CD4-positive, alpha-beta T cell (primary cell): ENCODE results near the gene MXD1. TPM values are rescaled to one million over a fixed set of nuclear protein-coding genes. Genes with fewer than 3 reads are reported as not detected.

ENCODE experiments used
- ATAC-seq: fragments of 200-7000 bp; cut with Tn5 transposase; one replicate; pipeline ENCODE4 v1.10.0; 2022; ENCODE audit warnings: mild to moderate bottlenecking; ENCODE audit not compliant: poor library complexity
- CTCF ChIA-PET: fragments of 350-600 bp; sonication (Branson Sonifier 250); formaldehyde crosslinking; loops from one replicate; lab custom pipeline; 2021; ENCODE audit warnings: antibody characterized with exemption, inconsistent platforms; lab: Charles Lee
- POLR2A ChIA-PET: fragments of 350-600 bp; sonication (Branson Sonifier 250); formaldehyde crosslinking; loops from one replicate; lab custom pipeline; 2021; ENCODE audit warnings: antibody characterized with exemption, inconsistent platforms; lab: Charles Lee
- DNase-seq, 14 experiments: peaks; one replicate each; pipeline ENCODE4 v3.0.0-alpha.2; 2013 to 2020; ENCODE audit warnings: mixed read lengths in 2 of 14
- H3K27ac ChIP-seq, 2 donors: one replicate each; pipeline versions ENCODE4 v1.5.1 to v1.7.0; 2013; ENCODE audit warnings: low read length in 2 of 2, low read depth in 1 of 2, mild to moderate bottlenecking in 1 of 2
- H3K27me3 ChIP-seq, 2 experiments: 1 replicate in 1 of 2; 2 replicates in 1 of 2; pipeline versions ENCODE4 v1.6.1 to v1.7.0; 2013; ENCODE audit warnings: low read length in 2 of 2, control low read depth in 1 of 2, mild to moderate bottlenecking in 1 of 2, moderate library complexity in 1 of 2; ENCODE audit not compliant: insufficient read depth in 2 of 2, control insufficient read depth in 1 of 2
- H3K36me3 ChIP-seq: one replicate; pipeline ENCODE4 v1.6.1; 2013; ENCODE audit warnings: low read length, control low read depth; ENCODE audit not compliant: insufficient read depth
- H3K4me1 ChIP-seq: one replicate; pipeline ENCODE4 v1.6.1; 2013; ENCODE audit warnings: low read length, control low read depth; ENCODE audit not compliant: insufficient read depth
- H3K4me3 ChIP-seq: one replicate; pipeline ENCODE4 v1.5.1; 2013; ENCODE audit warnings: mild to moderate bottlenecking, low read length, moderate library complexity
- H3K9me3 ChIP-seq, 2 experiments: 1 replicate in 1 of 2; 2 replicates in 1 of 2; pipeline versions ENCODE4 v1.6.1 to v1.7.0; 2013; ENCODE audit warnings: low read length in 2 of 2, mild to moderate bottlenecking in 2 of 2, control low read depth in 1 of 2, moderate library complexity in 1 of 2; ENCODE audit not compliant: control insufficient read depth in 1 of 2, insufficient read depth in 1 of 2
- H3K27ac Mint-ChIP-seq: one replicate; pipeline ENCODE4 v1.8.0; 2020; ENCODE audit warnings: mixed read lengths
- H3K27me3 Mint-ChIP-seq: one replicate; pipeline ENCODE4 v1.8.0; 2021; ENCODE audit warnings: mixed read lengths
- H3K36me3 Mint-ChIP-seq: one replicate; pipeline ENCODE4 v1.8.0; 2021; ENCODE audit warnings: low read depth, mixed read lengths
- H3K4me1 Mint-ChIP-seq: one replicate; pipeline ENCODE4 v1.8.0; 2021; ENCODE audit warnings: low read depth, mixed read lengths
- H3K4me3 Mint-ChIP-seq: one replicate; pipeline ENCODE4 v1.8.0; 2020; ENCODE audit warnings: mild to moderate bottlenecking, mixed read lengths
- H3K9me3 Mint-ChIP-seq: one replicate; pipeline ENCODE4 v1.8.0; 2020; ENCODE audit warnings: mixed read lengths
- intact Hi-C, 2 experiments: fragments of 100-400 bp; cut with DNase I in 1 of 2; cut with micrococcal nuclease in 1 of 2; formaldehyde crosslinking; loops; one replicate each; pipeline versions ENCODE4 v1.15.1 to v1.9.0; 2023 to 2025; cut with DNase I, micrococcal nuclease
- total RNA-seq, 174 experiments: library from RNA in 2 of 174; stranded (reverse) in 2 of 174; gene quantifications; one replicate each; pipeline ENCODE4 v1.2.3 and lab custom pipeline; 2021 to 2026
- TF ChIP-seq, protein P1 (sequence below): fragments of 200-600 bp; IDR thresholded peaks from one replicate; pipeline ENCODE4 v1.8.0; 2022; ENCODE audit warnings: antibody characterized with exemption, mild to moderate bottlenecking

Gene MXD1
- total RNA-seq, 2 experiments from 2014 or later = 43.5 to 45.3 TPM

DNA sequence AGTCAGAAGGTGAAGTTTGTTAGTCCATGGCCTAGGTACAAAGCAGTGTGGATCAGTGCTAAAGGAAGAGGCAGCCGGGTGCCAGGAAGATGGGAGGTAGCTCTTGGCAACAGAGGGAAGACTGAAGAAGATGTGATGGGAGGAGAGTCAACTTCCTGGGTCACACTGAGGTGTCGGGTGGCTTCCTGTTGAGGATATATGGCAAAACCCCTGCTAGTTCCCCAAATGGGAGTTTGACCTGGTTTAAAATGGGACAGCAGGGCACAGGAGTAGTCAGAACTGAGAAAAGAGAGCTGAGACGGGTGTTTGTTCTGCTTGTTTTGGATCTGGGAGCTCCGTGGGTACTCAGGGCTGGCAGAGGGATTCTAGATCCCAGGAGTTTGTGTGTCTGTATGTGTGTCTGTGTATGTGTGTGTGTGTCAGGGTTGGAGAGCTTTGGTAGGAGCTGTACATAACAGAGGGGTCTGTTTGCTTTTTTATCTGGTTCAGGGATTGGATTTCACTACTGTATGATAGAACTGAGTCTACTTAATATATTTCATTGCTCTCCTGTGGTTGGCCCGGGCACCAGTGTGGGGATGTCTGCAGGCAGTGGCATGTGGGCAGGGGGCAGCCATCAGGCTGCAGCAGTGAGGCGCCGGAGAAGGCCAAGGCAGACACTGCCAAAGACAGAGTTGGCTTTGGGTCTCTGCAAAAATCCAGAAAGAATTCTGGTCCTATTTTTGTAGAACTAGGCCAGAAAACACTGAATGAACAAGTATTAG lies 17.1 kb downstream of the MXD1 start:
- intact Hi-C loops = no loop called here
- Histone ChIP-seq H3K27ac (no peak overlapping the region), H3K9me3 (no peaks in the 10 kb centered on the region), H3K36me3 (peaks cover 28% of the 10 kb centered on the region), H3K4me3 (no peak overlapping the region), H3K4me1 (peaks cover 14% of the 10 kb centered on the region), H3K27me3 (no peaks in the 10 kb centered on the region)
- Mint-ChIP-seq H3K27ac (peak overlapping the region; percentile 21), H3K4me1 (peaks cover 22% of the 10 kb centered on the region), H3K27me3 (no peaks in the 10 kb centered on the region), H3K9me3 (no peaks in the 10 kb centered on the region), H3K4me3 (no peak overlapping the region), H3K36me3 (peaks cover 70% of the 10 kb centered on the region)
- ChIA-PET POLR2A (interaction anchor here (1.5 kb wide), 1 partner anchor 17 kb away, joined by 4 read pairs; the partner anchor contains the start of gene MXD1), CTCF (interaction anchor here (0.9 kb wide), 1 partner anchor 211 kb away, joined by 3 read pairs; no protein-coding TSS in a partner anchor)
- ATAC-seq (no peak), DNase-seq (no peak)
- TF ChIP-seq, protein P1, sequence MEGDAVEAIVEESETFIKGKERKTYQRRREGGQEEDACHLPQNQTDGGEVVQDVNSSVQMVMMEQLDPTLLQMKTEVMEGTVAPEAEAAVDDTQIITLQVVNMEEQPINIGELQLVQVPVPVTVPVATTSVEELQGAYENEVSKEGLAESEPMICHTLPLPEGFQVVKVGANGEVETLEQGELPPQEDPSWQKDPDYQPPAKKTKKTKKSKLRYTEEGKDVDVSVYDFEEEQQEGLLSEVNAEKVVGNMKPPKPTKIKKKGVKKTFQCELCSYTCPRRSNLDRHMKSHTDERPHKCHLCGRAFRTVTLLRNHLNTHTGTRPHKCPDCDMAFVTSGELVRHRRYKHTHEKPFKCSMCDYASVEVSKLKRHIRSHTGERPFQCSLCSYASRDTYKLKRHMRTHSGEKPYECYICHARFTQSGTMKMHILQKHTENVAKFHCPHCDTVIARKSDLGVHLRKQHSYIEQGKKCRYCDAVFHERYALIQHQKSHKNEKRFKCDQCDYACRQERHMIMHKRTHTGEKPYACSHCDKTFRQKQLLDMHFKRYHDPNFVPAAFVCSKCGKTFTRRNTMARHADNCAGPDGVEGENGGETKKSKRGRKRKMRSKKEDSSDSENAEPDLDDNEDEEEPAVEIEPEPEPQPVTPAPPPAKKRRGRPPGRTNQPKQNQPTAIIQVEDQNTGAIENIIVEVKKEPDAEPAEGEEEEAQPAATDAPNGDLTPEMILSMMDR = no peak

GRCh38 chr2:69932596-69932922 lies 17.6 kb downstream of the MXD1 start:
- DNase-seq = no peak
- Histone ChIP-seq H3K27ac (no peak overlapping the region), H3K36me3 (peaks cover 32% of the 10 kb centered on the region), H3K9me3 (no peaks in the 10 kb centered on the region), H3K4me3 (no peak overlapping the region), H3K27me3 (no peaks in the 10 kb centered on the region), H3K4me1 (peaks cover 14% of the 10 kb centered on the region)
- Mint-ChIP-seq H3K27ac (peak overlapping the region; percentile 21), H3K9me3 (no peaks in the 10 kb centered on the region), H3K4me1 (peaks cover 19% of the 10 kb centered on the region), H3K4me3 (no peak overlapping the region), H3K27me3 (no peaks in the 10 kb centered on the region), H3K36me3 (peaks cover 73% of the 10 kb centered on the region)
- ChIA-PET CTCF (interaction anchor here (0.9 to 1.2 kb wide), 2 partner anchors 152 to 210 kb away, joined by 3 to 7 read pairs; no protein-coding TSS in a partner anchor), POLR2A (no interaction called here)
- no peak for ATAC-seq
- intact Hi-C loops = no loop called here
- TF ChIP-seq, protein P1 = no peak

DNA sequence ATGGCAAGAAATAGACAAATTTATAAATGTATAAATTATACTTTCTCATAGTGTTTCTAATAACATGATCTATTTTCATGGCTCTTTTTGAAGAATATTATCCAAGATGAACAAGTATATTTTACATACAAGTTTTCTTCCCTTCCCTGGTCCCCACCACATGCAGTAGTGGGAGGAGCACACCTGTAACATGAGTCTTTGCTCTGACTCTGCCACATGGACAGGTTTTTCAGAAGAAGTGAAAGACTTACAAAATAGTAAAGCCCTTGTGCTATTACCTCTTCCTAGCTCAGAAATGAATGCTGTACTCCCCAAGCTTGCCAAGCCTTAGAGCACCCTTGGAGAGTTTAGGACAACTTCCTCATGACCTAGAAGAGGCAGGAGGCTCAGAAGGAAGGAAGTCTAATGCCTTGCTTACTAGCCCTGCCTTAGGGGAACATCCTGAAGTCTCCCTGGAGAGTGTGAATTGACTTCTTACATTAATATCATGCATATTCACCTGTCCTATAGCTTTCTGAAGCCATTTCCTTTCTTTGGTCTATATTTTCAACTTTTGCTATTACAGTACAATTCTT lies 18.4 kb downstream of the MXD1 start:
- no peak overlapping the region for H3K27ac ChIP-seq
- peaks cover 14% of the 10 kb centered on the region for H3K4me1 ChIP-seq
- peaks cover 35% of the 10 kb centered on the region for H3K36me3 ChIP-seq
- ATAC-seq = no peak
- Mint-ChIP-seq H3K4me3 (no peak overlapping the region), H3K27ac (peak overlapping the region; percentile 40), H3K4me1 (peaks cover 19% of the 10 kb centered on the region), H3K27me3 (no peaks in the 10 kb centered on the region), H3K9me3 (no peaks in the 10 kb centered on the region), H3K36me3 (peaks cover 74% of the 10 kb centered on the region)
- no peak overlapping the region for H3K4me3 ChIP-seq
- no peaks in the 10 kb centered on the region for H3K9me3 ChIP-seq
- ChIA-PET CTCF (interaction anchor here (1.1 to 1.2 kb wide), 2 partner anchors 138 to 151 kb away, joined by 3 to 7 read pairs; no protein-coding TSS in a partner anchor), POLR2A (interaction anchor here (1.1 kb wide), 1 partner anchor 13 kb away, joined by 3 read pairs; no protein-coding TSS in a partner anchor)
- TF ChIP-seq, protein P1 = no peak
- intact Hi-C loops = no loop called here
- DNase-seq = no peak
- H3K27me3 ChIP-seq = no peaks in the 10 kb centered on the region
